Psoas muscle (tissue), 8 donors: ENCODE results near the gene OR2V2. TPM values are rescaled to one million over a fixed set of nuclear protein-coding genes. Genes with fewer than 3 reads are reported as not detected.

ENCODE experiments used
- ATAC-seq, 4 donors: fragments of 200-7000 bp; cut with Tn5 transposase; one replicate each; pipeline ENCODE4 v1.9.1; 2020; ENCODE audit warnings: moderate library complexity in 3 of 4, mild to moderate bottlenecking in 2 of 4
- DNase-seq, 2 donors: peaks; one replicate each; pipeline ENCODE4 v3.0.0-alpha.2; 2020
- H3K27ac ChIP-seq: fragments of 200-600 bp; one replicate; pipeline ENCODE4 v1.8.0; 2022
- H3K27me3 ChIP-seq, 3 donors: fragments of 200-600 bp in 1 of 3; one replicate each; pipeline versions ENCODE4 v1.6.1 to v1.8.0; 2013 to 2022; ENCODE audit warnings: low read length in 2 of 3, mild to moderate bottlenecking in 2 of 3, moderate library complexity in 1 of 3; ENCODE audit not compliant: insufficient read depth in 3 of 3
- H3K36me3 ChIP-seq, 2 donors: fragments of 200-600 bp in 1 of 2; one replicate each; pipeline versions ENCODE4 v1.6.1 to v1.8.0; 2013 to 2022; ENCODE audit warnings: low read depth in 1 of 2, mild to moderate bottlenecking in 1 of 2, moderate library complexity in 1 of 2; ENCODE audit not compliant: insufficient read depth in 1 of 2
- H3K4me1 ChIP-seq: fragments of 200-600 bp; one replicate; pipeline ENCODE4 v1.8.0; 2022
- H3K4me3 ChIP-seq: fragments of 200-600 bp; one replicate; pipeline ENCODE4 v1.8.0; 2022; ENCODE audit warnings: mild to moderate bottlenecking
- H3K9me3 ChIP-seq: fragments of 200-600 bp; one replicate; pipeline ENCODE4 v1.8.0; 2022
- CTCF ChIP-seq: fragments of 200-600 bp; IDR thresholded peaks from one replicate; pipeline ENCODE4 v1.8.0; 2022; ENCODE audit warnings: antibody characterized with exemption
- WGBS, 3 donors: extraction: QIAGEN DNeasy Blood & Tissue Kit; methylation state at CpG; one replicate each; pipeline versions ENCODE4 v1.1.6 to v1.1.7; 2013; 5-methylcytosine and 5-hydroxymethylcytosine counted together
- intact Hi-C, 2 donors: fragments of 100-400 bp; cut with DNase I; formaldehyde crosslinking; loops; one replicate each; pipeline versions ENCODE4 v1.11.0 to v1.14.2; 2022
- polyA plus RNA-seq, 3 donors: library from polyadenylated mRNA; stranded (reverse); fragments of 200-250 nt; gene quantifications; one replicate each; pipeline ENCODE4 v1.2.3, GENCODE V29; 2013
- total RNA-seq, 4 donors: library from RNA; stranded (reverse); fragmentation: NEBNext Ultra II Directional in 2 of 4; extraction: Animal tissue kit (Norgen Biotek cat#: 25700) in 2 of 4; gene quantifications; one replicate each; pipeline versions ENCODE4 v1.2.1 to v1.2.4, GENCODE V29; 2021 to 2023
- donor health status: healthy with polysubstance abuse.
- donor health status: DM: no; HTN: no; CAD: no; lungs with moderate emphysema.
- donor health status: Bipolar disorder and iron deficiency.
- donor health status: healthy.
- donor health status: DM: yes; HTN: yes; CAD: no.
- donor health status: DM: no; HTN: no; CAD: no.
- donor health status: DM: no; HTN: no; CAD: no.
- donor health status: DM: yes; HTN: yes; CAD: no.

The OR2V2 gene
- total and polyA plus RNA-seq, 7 donors, result not detected

DNA sequence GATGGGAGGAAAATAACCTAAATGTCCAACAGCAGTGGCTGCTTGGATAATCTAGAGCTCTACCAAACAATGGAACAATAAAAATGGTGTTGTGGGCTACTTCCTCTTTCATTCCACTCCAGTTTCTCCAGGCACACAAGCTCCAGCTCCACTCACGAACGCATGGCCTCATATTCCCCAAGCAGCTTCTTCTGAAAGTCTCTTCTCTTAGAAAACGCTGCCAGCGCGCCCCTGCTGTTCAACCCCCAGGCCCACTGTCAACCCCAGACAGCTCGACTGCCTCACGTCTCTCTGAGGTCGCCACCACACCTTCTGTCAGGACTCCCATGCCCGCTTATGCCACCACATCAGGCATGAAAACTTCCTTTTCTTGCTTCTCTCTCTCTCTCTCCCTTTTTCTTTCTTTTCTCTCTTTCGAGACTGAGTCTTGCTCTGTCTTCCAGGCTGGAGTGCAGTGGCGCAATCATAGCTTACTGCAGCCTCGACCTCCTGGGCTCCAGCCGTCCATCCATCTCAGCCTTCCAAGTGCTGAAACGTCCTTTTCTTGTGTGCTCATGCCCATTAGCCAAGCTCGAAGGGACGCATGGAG, 16.2 kb downstream of the OR2V2 start:
- Histone ChIP-seq H3K27ac (no peak overlapping the region), H3K36me3 (no peaks in the 10 kb centered on the region), H3K4me3 (no peak overlapping the region), H3K27me3 (peaks cover 0 to 40% (median 4%) of the 10 kb centered on the region in 3 donors), H3K4me1 (peaks cover 5% of the 10 kb centered on the region), H3K9me3 (no peaks in the 10 kb centered on the region)
- DNase-seq (no peak), ATAC-seq (no peak)
- no peak for TF ChIP-seq CTCF
- WGBS, 3 donors, result 64 to 67% (median 66%) methylated on average over 14 to 16 of the region's 16 CpGs
- intact Hi-C loops, result no loop called here

DNA sequence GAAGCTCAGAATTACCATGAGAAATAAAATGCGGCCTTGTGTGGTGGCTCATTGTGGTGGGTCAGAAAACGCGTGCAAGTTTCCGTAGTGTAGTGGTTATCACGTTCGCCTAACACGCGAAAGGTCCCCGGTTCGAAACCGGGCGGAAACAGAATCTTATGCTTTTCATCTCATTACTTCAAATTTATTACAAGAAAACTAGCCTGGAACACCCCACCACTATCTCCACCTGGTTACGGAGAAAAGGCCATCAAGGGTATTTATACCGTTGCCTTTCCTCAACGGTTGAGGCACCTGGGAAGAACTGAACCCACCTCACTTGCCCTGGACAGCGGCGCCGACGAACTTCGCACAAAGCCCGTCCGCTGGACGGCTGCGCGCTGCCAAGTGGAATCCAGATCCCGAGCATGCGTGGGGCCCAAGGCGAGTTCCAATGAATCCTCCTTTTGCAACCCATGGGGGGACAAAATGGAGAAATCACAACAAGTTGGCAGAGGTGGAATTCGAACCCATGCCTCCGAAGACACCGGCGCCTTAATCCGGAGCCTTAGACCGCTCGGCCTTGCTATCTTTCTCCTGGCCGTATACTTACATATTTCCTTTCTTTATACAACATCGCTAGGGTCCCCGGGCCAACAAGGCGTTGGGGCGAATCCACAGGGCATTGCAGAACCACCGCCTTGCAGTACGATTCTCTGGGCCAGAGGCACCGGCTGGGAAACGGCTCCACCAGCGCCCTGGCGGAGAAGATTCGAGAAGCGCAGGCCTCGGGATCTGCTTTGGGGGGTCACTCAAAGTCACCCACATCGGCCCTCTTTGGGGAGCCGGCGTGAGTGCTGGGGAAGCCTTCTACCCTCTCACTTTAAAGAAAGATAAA, 16.9 kb downstream of the OR2V2 start:
- Histone ChIP-seq H3K27me3 (peaks cover 0 to 47% (median 4%) of the 10 kb centered on the region in 3 donors), H3K9me3 (no peaks in the 10 kb centered on the region), H3K36me3 (no peaks in the 10 kb centered on the region), H3K4me3 (no peak overlapping the region), H3K4me1 (peaks cover 5% of the 10 kb centered on the region), H3K27ac (no peak overlapping the region)
- WGBS, 3 donors, result 19 to 30% (median 25%) methylated on average over 42 to 51 of the region's 52 CpGs
- DNase-seq, result no peak
- ATAC-seq, result no peak
- no peak for TF ChIP-seq CTCF
- intact Hi-C loops, result no loop called here

- Histone ChIP-seq H3K4me1 (no peaks in the 10 kb centered on the region), H3K4me3 (no peak overlapping the region), H3K27ac (no peak overlapping the region), H3K27me3 (peaks cover 0 to 75% (median 13%) of the 10 kb centered on the region in 3 donors), H3K36me3 (no peaks in the 10 kb centered on the region), H3K9me3 (no peaks in the 10 kb centered on the region)
- TF ChIP-seq CTCF, result no peak
- DNase-seq (no peak), ATAC-seq (no peak)
- intact Hi-C loops, result no loop called here
- WGBS, 3 donors, result 54 to 62% (median 60%) methylated on average over 6 of the region's 6 CpGs
These were observed 19.7 kb downstream of the OR2V2 start for GRCh38 chr5:181166812-181167733.

- H3K27me3 ChIP-seq, result peaks cover 0 to 83% (median 16%) of the 10 kb centered on the region in 3 donors
- H3K27ac ChIP-seq, result no peak overlapping the region
- ATAC-seq (no peak), DNase-seq (no peak)
- H3K4me1 ChIP-seq, result no peaks in the 10 kb centered on the region
- intact Hi-C loops, result no loop called here
- 16 to 20% (median 18%) methylated on average over 10 to 11 of the region's 11 CpGs for WGBS, 3 donors
- no peaks in the 10 kb centered on the region for H3K36me3 ChIP-seq
- peak; percentile 26 for TF ChIP-seq CTCF
- no peak overlapping the region for H3K4me3 ChIP-seq
- H3K9me3 ChIP-seq, result no peaks in the 10 kb centered on the region
These were observed 20.6 kb downstream of the OR2V2 start for GRCh38 chr5:181167814-181168488.
